LNCaP clone FGC (cell line): ENCODE data around the gene ARMS2.

Source experiments
- DNase-seq: peaks from one replicate; pipeline ENCODE4 v3.0.0-alpha.2; 2011; ENCODE audit warnings: low read depth
- H3K4me3 ChIP-seq: 2 replicates; pipeline ENCODE4 v1.5.1; 2011; ENCODE audit warnings: mild to moderate bottlenecking, low read depth, low read length, control low read depth
- TF ChIP-seq, protein P1 (sequence below): IDR thresholded peaks from 2 replicates; pipeline ENCODE4 v1.5.1; 2012; ENCODE audit warnings: mild to moderate bottlenecking; ENCODE audit not compliant: control insufficient read depth, insufficient read depth; ENCODE audit errors: extremely low read depth

Gene ARMS2

DNA sequence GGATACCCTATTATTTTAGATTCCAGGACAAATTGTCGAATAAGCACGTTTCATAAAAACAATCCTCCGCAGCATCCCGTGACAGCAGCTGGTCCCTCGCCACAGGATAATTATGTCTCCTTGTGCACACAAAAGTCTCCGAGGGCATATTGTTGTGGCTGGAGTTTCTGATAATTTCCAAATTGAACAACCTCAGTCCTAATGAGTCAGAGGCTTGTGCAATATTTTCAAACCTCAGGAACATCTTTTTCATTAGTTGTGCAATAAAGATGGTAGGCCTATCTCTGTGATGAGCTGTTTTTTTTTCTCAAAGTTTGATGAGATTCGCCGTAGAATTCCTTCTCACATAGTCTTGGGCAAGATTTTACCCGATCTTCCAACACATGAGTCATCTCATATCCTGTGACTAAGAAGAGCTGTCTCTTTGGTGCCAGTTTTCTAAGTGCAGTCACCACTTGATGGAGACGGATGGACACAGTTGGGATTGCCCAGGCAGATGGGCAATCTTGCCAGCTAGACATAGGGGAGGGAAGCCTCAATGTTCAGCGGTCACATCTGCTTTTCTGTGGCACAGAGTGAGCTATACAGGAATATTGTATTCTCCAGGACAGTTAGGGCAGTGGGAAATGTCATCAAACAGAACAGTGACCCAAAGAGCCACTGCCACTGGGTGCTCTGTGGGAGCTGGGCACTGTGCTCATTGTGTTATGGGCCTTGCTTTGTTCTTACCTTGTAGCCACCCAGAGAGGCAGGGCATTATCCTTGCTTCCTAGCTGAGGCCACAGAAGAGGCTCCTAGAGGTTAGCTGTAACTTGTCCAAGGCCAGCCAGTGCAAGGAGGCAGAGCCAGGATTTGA is 14.7 kb downstream of the ARMS2 start:
- no peak for DNase-seq
- no peak overlapping the region for H3K4me3 ChIP-seq
- TF ChIP-seq, protein P1, sequence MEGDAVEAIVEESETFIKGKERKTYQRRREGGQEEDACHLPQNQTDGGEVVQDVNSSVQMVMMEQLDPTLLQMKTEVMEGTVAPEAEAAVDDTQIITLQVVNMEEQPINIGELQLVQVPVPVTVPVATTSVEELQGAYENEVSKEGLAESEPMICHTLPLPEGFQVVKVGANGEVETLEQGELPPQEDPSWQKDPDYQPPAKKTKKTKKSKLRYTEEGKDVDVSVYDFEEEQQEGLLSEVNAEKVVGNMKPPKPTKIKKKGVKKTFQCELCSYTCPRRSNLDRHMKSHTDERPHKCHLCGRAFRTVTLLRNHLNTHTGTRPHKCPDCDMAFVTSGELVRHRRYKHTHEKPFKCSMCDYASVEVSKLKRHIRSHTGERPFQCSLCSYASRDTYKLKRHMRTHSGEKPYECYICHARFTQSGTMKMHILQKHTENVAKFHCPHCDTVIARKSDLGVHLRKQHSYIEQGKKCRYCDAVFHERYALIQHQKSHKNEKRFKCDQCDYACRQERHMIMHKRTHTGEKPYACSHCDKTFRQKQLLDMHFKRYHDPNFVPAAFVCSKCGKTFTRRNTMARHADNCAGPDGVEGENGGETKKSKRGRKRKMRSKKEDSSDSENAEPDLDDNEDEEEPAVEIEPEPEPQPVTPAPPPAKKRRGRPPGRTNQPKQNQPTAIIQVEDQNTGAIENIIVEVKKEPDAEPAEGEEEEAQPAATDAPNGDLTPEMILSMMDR: no peak

DNA sequence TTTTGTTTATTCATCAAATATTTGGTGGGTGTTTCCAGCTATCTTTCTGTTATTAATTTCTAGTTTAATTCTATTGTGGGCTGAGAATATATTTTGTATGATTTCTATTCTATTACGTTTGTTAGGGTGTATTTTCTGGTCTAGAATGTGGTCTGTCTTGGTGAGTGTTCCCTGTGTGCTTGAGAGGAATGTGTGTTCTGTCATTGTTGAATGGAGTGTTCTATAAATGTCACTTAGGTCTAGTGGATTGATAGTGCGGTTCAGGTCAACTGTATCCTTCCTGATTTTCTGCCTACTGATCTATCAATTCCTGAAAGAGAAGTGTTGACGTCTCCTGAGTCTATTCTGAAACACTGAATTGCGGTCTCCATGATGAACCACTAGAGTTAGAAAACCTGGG is 15.4 kb downstream of the ARMS2 start:
- TF ChIP-seq, protein P1: no peak
- no peak overlapping the region for H3K4me3 ChIP-seq
- DNase-seq: no peak

DNA sequence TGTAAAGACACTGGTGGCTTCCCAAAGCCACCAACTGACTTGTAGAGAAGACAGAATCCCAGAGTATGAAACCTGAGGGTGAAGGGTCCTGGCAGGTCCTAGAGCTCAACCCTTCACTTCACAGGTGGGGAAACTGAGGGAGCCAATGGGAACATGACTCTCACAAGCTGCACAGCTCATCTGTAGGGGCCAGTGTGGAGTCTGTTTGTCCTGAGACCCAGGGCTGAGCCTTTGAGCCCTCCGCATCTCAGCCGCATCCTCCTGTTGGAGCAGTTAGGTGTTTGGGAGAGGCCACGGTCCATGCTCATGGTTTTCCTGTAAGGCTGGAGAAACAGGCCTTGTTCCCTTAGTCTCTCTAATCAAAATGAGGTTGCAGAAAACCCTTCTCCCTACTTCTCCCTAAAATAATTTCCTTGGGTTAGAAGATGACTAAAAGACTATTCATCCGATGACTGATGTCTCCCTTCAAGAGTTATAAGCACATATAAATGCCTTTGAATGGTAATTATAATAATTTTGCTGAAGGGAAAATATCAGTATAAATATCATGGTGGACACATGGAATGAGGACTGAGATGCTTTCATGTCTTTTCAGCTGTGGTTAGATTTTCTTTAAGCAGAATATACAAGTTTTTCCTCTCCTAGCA is 17.2 kb downstream of the ARMS2 start:
- TF ChIP-seq, protein P1: no peak
- no peak overlapping the region for H3K4me3 ChIP-seq
- no peak for DNase-seq

DNA sequence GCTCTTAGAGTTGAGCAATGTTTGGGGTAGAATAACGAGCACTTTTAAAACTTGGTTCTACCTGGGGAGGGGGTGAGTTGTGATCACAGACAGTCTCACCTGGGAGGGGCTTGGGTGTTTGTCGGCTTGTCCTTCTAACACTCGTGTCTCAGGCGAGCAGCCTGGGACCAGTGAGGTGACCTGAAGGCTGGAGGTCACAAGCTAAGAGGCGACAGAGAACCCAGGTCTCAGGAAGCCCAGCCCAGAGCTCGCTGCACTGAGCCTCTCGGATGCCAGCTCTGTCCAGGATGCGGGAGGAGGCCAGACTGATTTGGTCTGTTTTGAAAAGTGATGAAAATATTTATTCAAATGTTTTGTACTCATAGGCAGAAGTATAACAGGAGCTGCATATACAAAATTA is 18.7 kb downstream of the ARMS2 start:
- H3K4me3 ChIP-seq: no peak overlapping the region
- DNase-seq: no peak
- TF ChIP-seq, protein P1: no peak

DNA sequence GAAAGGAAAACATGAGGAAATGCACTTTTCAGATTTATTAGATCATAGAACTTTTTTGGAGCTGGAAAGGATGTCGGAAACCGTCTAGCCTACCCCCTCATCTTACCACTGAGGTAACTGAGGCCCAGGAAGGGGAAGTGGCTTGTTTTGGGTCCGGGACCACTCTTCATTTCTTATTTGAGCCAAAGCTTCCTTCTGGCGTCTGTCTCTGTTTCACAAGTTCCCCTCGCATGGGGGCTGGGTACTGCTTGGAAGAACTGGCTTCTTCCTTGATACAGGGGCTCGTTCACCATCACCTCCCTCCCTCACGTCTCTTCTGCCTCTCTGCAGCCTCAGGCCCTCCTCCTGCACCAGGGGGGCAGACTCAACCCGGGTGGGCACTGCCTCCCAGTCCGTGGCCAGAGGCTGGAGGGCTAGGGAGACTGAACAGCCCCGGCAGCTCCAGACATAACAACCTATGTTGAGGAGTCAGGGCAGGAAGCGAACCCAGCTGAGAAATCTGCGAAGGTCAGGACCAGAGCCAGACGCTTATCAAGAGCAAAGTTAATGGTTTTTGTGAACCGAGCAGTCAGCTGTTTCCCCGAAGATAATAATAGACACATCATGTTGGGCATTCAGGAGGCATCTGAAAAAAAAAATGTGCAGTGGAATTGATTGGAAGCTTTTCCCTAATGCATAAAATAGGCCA is 19.8 kb downstream of the ARMS2 start:
- H3K4me3 ChIP-seq: no peak overlapping the region
- TF ChIP-seq, protein P1: no peak
- no peak for DNase-seq

DNA sequence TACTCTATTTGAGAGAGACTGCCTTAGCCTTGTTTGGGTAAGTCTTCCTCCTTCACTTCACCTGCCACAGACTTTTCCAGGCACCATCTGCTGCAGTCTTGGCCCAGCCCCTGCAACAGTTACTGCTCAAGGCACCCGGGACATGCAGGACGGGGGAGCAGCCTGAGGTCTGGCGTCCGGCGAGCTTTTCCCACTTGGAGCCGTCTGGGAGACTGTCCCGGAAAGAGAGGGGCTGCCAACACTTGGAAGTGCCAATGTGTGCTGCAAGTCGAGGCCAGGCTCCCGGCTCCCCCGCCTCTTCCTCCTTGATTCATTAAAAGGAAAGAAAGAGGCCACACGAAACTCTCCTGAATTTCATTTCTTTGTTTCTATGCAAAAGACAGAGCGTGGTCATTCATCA is 20.6 kb downstream of the ARMS2 start:
- DNase-seq: no peak
- TF ChIP-seq, protein P1: no peak
- H3K4me3 ChIP-seq: no peak overlapping the region
